Measurements from ENCODE around the gene ZNF296. TPM values are rescaled to one million over a fixed set of nuclear protein-coding genes. Genes with fewer than 3 reads are reported as not detected.
"Not testable (repeated sequence)": the region's sequence is repeated elsewhere in the genome, so short reads cannot be mapped to it uniquely, and the experiment has no call there.

The ZNF296 gene
- total RNA-seq, 1 donor from 2014 or later, result 0.12 TPM

DNA sequence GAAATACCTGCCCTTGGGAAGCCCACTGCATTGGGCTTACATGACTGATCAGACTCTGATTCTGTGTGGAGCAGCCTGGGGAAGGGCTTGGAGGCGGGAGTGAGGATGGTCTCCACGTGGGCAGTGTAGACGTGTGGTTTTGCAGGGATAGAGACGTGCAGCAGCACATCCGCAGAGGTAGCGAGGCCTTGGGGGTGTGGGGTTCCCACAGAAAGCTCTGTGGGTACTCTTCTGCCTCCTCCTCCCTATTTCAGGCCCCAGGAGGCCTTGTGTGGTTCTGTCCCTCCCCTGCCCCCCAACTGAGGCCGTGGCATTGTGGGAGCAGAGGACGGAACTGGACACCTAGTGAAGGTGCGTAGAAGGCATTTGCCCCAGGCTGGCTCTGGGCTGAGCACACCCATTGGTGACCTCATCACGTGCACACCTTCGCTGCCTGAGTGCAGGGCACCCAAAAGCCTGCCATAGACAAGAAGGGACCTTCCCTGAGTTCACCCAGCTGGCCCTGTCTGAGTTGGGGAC lies 45.6 kb upstream of the ZNF296 start:
- H3K36me3 Mint-ChIP-seq (ENCODE audit: low read depth), result no peaks in the 10 kb centered on the region
- no peak for DNase-seq (ENCODE audit: low spot score)
- no peaks in the 10 kb centered on the region for H3K27me3 Mint-ChIP-seq (ENCODE audit: low read depth)
- H3K9me3 Mint-ChIP-seq (ENCODE audit: low read depth), result no peaks in the 10 kb centered on the region
- H3K4me3 Mint-ChIP-seq (ENCODE audit: unreplicated experiment), result no peak overlapping the region
- peaks cover 11% of the 10 kb centered on the region for H3K4me1 Mint-ChIP-seq (ENCODE audit: low read depth)
- no peak overlapping the region for H3K27ac Mint-ChIP-seq (ENCODE audit: unreplicated experiment)
- TF ChIP-seq, protein P1, sequence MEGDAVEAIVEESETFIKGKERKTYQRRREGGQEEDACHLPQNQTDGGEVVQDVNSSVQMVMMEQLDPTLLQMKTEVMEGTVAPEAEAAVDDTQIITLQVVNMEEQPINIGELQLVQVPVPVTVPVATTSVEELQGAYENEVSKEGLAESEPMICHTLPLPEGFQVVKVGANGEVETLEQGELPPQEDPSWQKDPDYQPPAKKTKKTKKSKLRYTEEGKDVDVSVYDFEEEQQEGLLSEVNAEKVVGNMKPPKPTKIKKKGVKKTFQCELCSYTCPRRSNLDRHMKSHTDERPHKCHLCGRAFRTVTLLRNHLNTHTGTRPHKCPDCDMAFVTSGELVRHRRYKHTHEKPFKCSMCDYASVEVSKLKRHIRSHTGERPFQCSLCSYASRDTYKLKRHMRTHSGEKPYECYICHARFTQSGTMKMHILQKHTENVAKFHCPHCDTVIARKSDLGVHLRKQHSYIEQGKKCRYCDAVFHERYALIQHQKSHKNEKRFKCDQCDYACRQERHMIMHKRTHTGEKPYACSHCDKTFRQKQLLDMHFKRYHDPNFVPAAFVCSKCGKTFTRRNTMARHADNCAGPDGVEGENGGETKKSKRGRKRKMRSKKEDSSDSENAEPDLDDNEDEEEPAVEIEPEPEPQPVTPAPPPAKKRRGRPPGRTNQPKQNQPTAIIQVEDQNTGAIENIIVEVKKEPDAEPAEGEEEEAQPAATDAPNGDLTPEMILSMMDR (IDR thresholded peaks at IDR 0.05), result no peak

DNA sequence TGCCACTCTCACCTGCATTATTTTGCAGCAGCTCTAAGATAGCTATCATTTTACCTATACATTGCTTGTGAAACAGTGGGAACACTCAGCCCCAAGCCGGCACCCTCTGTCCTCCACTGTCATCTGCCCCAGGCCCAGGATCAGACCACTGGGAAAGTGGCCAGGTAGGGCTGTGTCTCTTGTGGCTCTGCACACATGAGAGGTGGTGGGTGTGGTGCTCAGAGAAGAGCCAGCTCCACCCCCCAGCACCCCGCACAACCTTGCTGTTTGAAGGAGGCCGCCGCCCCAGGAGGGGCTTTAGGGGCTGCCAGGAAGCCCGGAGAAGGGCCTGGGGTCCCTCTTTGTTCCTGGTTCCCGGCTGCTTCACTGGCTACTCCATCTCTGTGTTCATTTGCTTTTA lies 43.3 kb upstream of the ZNF296 start:
- no peak for DNase-seq (ENCODE audit: low spot score)
- no peaks in the 10 kb centered on the region for H3K9me3 Mint-ChIP-seq (ENCODE audit: low read depth)
- no peaks in the 10 kb centered on the region for H3K27me3 Mint-ChIP-seq (ENCODE audit: low read depth)
- TF ChIP-seq, protein P1 (IDR thresholded peaks at IDR 0.05), result no peak
- no peaks in the 10 kb centered on the region for H3K36me3 Mint-ChIP-seq (ENCODE audit: low read depth)
- peaks cover 14% of the 10 kb centered on the region for H3K4me1 Mint-ChIP-seq (ENCODE audit: low read depth)
- no peak overlapping the region for H3K4me3 Mint-ChIP-seq (ENCODE audit: unreplicated experiment)
- H3K27ac Mint-ChIP-seq (ENCODE audit: unreplicated experiment), result no peak overlapping the region

DNA sequence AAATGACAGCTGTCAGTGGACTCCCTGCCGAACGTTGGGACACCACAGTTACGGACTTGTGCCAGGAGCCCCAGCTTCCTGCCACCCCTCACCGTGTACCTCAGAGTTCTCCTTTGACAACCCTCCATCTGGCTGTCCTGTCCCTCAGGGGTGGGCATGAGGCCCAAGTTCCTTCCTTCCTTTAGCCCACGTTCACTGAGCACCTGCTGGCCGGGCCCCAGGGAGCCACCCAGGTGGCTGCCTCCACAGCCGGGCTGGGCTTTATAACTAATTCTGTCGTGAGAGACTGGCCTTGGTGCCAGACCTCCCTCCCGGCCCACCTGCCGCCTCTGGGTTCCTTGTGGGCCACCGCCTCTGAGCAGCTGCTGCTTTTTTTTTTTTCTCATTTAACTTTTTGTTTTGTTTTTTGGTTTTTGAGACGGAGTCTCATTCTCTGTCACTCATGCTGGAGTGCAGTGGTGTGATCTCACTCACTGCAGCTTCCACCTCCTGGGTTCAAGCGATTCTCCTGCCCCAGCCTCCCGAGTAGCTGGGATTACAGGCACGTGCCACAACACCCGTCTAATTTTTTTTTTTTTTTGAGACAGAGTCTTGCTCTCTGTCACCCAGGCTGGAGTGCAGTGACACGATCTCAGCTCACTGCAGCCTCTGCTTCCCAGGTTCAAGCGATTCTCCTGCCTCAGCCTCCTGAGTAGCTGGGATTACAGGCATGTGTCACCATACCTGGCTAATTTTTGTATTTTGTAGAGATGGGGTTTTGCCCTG lies 42.5 kb upstream of the ZNF296 start:
- H3K27ac Mint-ChIP-seq (ENCODE audit: unreplicated experiment); H3K4me3 Mint-ChIP-seq (ENCODE audit: unreplicated experiment); H3K36me3 Mint-ChIP-seq (ENCODE audit: low read depth); H3K27me3 Mint-ChIP-seq (ENCODE audit: low read depth); H3K9me3 Mint-ChIP-seq (ENCODE audit: low read depth); DNase-seq (ENCODE audit: low spot score): not testable (repeated sequence)
- peaks cover 11% of the 10 kb centered on the region for H3K4me1 Mint-ChIP-seq (ENCODE audit: low read depth)

DNA sequence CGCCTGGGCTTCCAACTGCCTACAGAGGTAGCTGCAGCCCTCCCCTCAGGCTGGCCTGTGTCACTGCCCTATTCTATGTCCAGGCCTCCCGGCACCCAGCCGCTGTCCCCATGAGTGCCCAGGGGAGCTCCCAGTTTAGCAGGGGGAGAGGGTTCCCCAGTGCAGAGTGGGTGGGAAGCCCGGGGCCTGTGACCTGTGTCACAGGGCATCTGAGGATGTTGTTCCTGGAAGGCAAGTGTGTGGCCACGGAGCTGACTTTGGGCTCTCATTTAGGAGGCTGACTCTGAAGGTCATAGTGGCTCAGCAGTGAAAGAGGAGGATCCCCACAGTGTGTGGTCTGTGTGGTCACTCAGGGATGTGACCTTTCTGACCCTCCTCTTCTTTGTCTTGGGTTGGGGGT lies 41.8 kb upstream of the ZNF296 start:
- Mint-ChIP-seq H3K27ac (ENCODE audit: unreplicated experiment) (no peak overlapping the region), H3K4me3 (ENCODE audit: unreplicated experiment) (no peak overlapping the region), H3K27me3 (ENCODE audit: low read depth) (no peaks in the 10 kb centered on the region), H3K36me3 (ENCODE audit: low read depth) (no peaks in the 10 kb centered on the region), H3K9me3 (ENCODE audit: low read depth) (no peaks in the 10 kb centered on the region), H3K4me1 (ENCODE audit: low read depth) (peaks cover 11% of the 10 kb centered on the region)
- TF ChIP-seq, protein P1 (IDR thresholded peaks at IDR 0.05), result no peak
- no peak for DNase-seq (ENCODE audit: low spot score)

DNA sequence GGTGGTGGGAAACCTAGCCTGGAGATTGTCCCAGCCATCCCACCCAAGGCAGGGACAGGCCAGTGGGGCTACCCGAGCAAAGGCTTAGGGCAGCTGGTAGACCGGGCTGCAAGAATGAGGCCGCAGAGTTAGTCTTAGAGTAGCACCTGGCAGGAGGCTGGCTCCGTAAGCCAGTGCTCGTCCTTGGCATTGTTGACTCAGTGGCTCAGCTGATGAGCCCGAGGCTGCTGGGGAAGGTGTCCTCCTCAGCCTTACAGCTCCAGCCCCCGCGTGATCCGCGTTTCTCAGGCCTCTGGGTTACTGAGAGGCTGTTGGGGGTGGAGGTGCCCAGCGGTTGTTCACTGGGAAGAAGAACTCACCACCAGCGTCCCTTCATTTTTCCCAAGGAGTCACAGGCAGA lies 41.4 kb upstream of the ZNF296 start:
- DNase-seq (ENCODE audit: low spot score), result no peak
- no peak overlapping the region for H3K27ac Mint-ChIP-seq (ENCODE audit: unreplicated experiment)
- no peak overlapping the region for H3K4me3 Mint-ChIP-seq (ENCODE audit: unreplicated experiment)
- TF ChIP-seq, protein P1 (IDR thresholded peaks at IDR 0.05), result no peak
- peaks cover 11% of the 10 kb centered on the region for H3K4me1 Mint-ChIP-seq (ENCODE audit: low read depth)
- H3K27me3 Mint-ChIP-seq (ENCODE audit: low read depth), result no peaks in the 10 kb centered on the region
- H3K9me3 Mint-ChIP-seq (ENCODE audit: low read depth), result no peaks in the 10 kb centered on the region
- H3K36me3 Mint-ChIP-seq (ENCODE audit: low read depth), result no peaks in the 10 kb centered on the region

DNA sequence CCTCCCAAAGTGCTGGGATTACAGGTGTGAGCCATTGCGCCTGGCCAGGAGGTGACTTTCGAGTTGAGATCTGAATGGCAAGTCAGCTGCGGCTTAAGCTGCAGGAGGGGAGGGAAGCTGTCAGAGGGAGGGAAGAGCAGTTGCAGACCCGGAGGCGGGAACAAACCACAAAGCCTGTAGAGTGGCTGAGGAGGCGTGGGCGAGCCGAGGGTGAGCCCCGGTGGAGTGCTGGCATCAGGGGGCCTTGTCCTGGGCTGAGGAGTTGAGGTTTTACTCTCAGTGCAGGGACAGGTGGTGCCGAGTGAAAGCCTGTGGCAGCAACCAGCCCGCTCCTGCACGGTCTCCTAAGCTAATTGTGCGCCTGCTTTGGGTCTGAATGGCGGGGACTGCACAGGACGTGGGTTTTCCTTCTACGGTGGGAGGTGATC lies 40.9 kb upstream of the ZNF296 start:
- peaks cover 11% of the 10 kb centered on the region for H3K4me1 Mint-ChIP-seq (ENCODE audit: low read depth)
- TF ChIP-seq, protein P1 (IDR thresholded peaks at IDR 0.05), result no peak
- no peaks in the 10 kb centered on the region for H3K9me3 Mint-ChIP-seq (ENCODE audit: low read depth)
- no peak overlapping the region for H3K27ac Mint-ChIP-seq (ENCODE audit: unreplicated experiment)
- no peaks in the 10 kb centered on the region for H3K27me3 Mint-ChIP-seq (ENCODE audit: low read depth)
- DNase-seq (ENCODE audit: low spot score), result no peak
- no peak overlapping the region for H3K4me3 Mint-ChIP-seq (ENCODE audit: unreplicated experiment)
- H3K36me3 Mint-ChIP-seq (ENCODE audit: low read depth), result no peaks in the 10 kb centered on the region

All from chondrocyte (in vitro differentiated cells).